GM08714 (cell line): Measurements from ENCODE around the gene TMEM204.

Source experiments
- H3K4me3 ChIP-seq: fragments of 200-500 bp; sonication (Bioruptor generic); 2 replicates; pipeline ENCODE4 v1.5.1; 2014; ENCODE audit warnings: mild to moderate bottlenecking, low read length, inconsistent platforms
- ZNF274 ChIP-seq: IDR thresholded peaks from 2 replicates; pipeline ENCODE4 v1.6.1; 2012; ENCODE audit warnings: mild to moderate bottlenecking, low read depth, low read length

TMEM204 gene

DNA sequence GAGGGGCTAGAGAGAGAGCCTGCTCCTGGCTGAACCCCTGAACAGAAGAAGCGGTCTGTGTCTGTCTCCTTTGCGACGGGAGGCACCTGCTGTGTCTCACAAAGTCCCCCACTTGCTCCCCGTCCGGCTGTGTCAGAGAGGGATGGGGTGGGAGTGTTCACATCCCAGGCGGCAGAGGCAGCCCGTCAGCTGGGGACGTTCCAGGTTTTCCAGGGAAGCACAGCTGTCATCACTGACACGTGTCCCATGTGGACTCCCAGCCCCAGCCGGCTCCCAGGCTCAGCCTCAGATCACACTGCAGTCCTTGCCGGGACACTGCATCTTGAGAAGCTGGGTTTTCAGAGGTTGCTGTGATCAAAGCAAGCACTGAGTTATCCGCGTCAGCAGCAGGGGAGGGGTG is 38.8 kb upstream of the TMEM204 start:
- H3K4me3 ChIP-seq = peak overlapping the region; percentile 88; the same call in 1 of the 2 replicates
- no peak for TF ChIP-seq ZNF274

- H3K4me3 ChIP-seq = no peak overlapping the region
- TF ChIP-seq ZNF274 = no peak
Observed at GRCh38 chr16:1495211-1495888, 38.1 kb upstream of the TMEM204 start.

- H3K4me3 ChIP-seq = no peak overlapping the region
- TF ChIP-seq ZNF274 = no peak
Observed at GRCh38 chr16:1495889-1496262, 37.6 kb upstream of the TMEM204 start.

DNA sequence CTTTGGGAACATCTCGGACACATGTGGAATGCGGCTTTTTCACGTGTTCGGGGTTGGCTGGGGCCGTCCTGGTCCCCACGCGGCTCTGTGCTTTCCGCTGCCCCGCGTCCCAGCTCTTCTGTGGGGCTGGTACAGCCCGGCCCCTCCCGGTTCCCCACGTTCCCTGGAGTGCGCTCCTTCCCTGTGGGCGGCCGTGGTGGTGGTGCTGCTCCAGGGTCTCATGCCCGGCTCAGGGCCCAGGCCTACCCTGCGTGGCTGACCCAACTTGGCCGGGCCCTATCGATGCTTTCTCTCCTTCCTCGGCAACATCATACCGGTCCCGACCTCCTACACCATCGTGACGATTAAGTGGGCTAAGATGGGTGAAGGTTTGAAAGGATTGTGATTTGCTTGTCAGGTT is 37.0 kb upstream of the TMEM204 start:
- no peak for TF ChIP-seq ZNF274
- H3K4me3 ChIP-seq = no peak overlapping the region

DNA sequence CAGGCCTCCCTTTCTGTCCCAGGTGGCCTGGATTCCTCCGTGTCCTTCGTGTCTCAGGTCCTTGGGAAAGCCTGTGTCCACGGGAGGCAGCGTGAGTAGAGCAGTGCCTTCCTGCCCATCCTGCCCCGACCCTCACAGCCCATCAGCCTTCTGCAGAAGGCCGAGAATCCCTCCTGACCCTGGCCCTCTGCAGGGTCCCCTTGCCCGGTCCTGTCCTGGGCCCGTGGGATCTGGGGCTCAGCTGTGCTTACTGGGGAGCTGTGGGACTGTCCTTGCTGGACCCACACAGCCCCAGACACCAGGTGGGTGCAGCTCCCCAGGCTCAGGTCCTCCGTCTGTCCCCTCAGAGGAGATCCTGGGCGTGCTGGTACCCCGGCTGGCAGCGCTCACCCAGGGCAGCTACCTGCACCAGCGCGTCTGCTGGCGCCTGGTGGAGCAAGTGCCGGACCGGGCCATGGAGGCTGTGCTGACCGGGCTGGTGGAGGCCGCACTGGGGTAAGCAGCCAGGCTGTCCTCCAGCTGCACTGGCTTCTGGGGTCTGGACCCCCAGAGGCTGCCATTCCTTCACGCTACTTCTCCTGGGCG is 36.4 kb upstream of the TMEM204 start:
- TF ChIP-seq ZNF274 = no peak
- H3K4me3 ChIP-seq = no peak overlapping the region

DNA sequence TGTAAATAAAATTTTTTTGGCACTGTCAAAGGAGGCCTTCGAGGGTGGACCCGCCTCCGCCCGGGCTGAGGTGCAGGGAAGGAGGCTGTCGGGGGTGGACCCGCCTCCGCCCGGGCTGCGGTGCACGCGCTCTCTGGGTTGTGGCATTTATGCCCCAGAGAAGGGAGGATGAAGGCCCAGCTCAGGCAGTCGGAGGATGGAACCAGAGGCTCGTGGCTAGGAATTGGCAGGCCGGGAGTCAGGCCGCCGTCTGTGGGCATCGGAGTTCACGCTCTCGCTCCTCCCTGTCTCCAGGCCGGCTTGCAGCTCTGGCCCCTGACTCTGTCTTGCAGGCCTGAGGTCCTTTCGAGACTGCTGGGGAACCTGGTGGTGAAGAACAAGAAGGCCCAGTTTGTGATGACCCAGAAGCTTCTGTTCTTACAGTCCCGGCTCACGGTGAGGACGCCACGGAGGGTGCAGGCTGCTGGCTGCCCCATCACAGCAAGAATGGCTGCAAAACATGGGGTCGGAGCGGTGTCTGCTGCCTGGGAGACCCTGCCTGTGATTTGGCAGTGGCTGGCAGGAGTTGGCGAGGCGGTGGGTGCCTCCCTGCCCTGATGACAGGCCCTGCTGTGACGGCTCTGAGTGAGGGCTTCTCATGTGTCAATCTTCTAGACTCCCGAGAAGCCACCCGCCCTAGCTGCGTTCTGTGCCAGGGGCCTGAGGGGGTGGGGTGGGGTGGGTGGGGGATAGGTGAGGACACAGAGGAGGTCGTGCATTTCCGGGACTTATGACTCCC is 34.4 kb upstream of the TMEM204 start:
- H3K4me3 ChIP-seq = no peak overlapping the region
- no peak for TF ChIP-seq ZNF274

DNA sequence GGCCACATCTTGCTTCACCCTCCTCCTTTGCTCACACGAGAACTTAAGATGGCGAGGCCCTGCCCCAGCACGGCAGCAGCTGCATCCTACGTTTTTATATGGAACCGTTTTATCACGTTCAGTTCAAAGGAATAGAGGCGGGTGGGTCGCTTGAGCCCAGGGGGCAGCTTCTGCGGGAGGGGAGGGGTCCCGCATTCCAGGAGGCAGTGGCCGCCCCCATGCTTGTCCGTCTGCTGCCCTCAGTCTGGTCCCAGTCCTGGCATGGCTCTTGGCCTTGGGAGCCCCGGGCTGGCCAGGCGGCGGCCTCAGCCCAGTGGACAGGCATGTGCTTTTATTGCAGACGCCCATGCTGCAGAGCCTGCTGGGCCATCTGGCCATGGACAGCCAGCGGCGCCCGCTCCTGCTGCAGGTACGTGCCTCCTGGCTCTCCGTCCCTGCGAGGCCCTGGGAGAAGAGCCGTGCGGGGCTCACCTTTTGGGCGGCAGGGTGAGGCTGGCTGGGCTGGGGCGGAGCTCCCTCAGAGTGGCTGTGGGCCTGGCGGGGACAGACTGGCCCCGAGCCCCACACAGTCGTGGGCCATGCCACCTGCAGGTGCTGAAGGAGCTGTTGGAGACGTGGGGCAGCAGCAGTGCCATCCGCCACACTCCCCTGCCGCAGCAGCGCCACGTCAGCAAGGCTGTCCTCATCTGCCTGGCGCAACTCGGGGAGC is 33.6 kb upstream of the TMEM204 start:
- TF ChIP-seq ZNF274 = no peak
- no peak overlapping the region for H3K4me3 ChIP-seq

- TF ChIP-seq ZNF274 = no peak
- no peak overlapping the region for H3K4me3 ChIP-seq
Observed at GRCh38 chr16:1500465-1501150, 32.9 kb upstream of the TMEM204 start.

- H3K4me3 ChIP-seq = no peak overlapping the region
- no peak for TF ChIP-seq ZNF274
Observed at GRCh38 chr16:1501630-1502029, 31.8 kb upstream of the TMEM204 start.

GRCh38 chr16:1502092-1503004 is 31.1 kb upstream of the TMEM204 start:
- TF ChIP-seq ZNF274 = no peak
- no peak overlapping the region for H3K4me3 ChIP-seq

GRCh38 chr16:1503110-1503955 is 30.1 kb upstream of the TMEM204 start:
- TF ChIP-seq ZNF274 = no peak
- no peak overlapping the region for H3K4me3 ChIP-seq
